PFSK-1 (cell line): ENCODE measurements around the gene CMYA5.

Experiments used
- FOXP2 ChIP-seq: optimal IDR thresholded peaks from 2 replicates; pipeline ENCODE3; 2011; ENCODE audit warnings: borderline replicate concordance, control low read depth, inconsistent platforms; ENCODE audit not compliant: insufficient read depth; ENCODE audit errors: extremely low read length, extremely low read depth
- POLR2AphosphoS5 ChIP-seq: IDR thresholded peaks from 2 replicates; pipeline ENCODE4 v1.6.1; 2012; ENCODE audit warnings: low read depth, mild to moderate bottlenecking, control low read depth, low read length, moderate library complexity
- REST ChIP-seq, 2 experiments: IDR thresholded peaks; 2 replicates each; pipeline versions ENCODE4 v1.6.1 to v1.8.0; 2011 to 2012; ENCODE audit warnings: low read depth in 2 of 2, low read length in 2 of 2, control low read depth in 1 of 2, inconsistent platforms in 1 of 2, mild to moderate bottlenecking in 1 of 2, moderate library complexity in 1 of 2; ENCODE audit not compliant: insufficient read depth in 1 of 2
- SIN3A ChIP-seq: IDR thresholded peaks from 2 replicates; pipeline ENCODE4 v1.6.1; 2012; ENCODE audit warnings: mild to moderate bottlenecking, low read length, moderate library complexity, borderline replicate concordance; ENCODE audit not compliant: insufficient read depth
- TAF1 ChIP-seq: IDR thresholded peaks from 2 replicates; pipeline ENCODE4 v1.6.1; 2012; ENCODE audit warnings: low read length, control low read depth, borderline replicate concordance; ENCODE audit not compliant: insufficient read depth

Gene CMYA5

GRCh38 chr5:79825802-79826201 lies 136.2 kb downstream of the CMYA5 start:
- TF ChIP-seq REST (IDR thresholded peaks at IDR 0.05; ENCODE audit: insufficient read depth in 1 of 2, low read depth in 2 of 2, low read length in 2 of 2) (no peak), SIN3A (no peak), FOXP2 (no peak), TAF1 (no peak), POLR2AphosphoS5 (no peak)

GRCh38 chr5:79827159-79827629 lies 137.6 kb downstream of the CMYA5 start:
- TF ChIP-seq REST (IDR thresholded peaks at IDR 0.05; ENCODE audit: insufficient read depth in 1 of 2, low read depth in 2 of 2, low read length in 2 of 2) = no peak

GRCh38 chr5:79829260-79829659 lies 139.6 kb downstream of the CMYA5 start:
- no peak for TF ChIP-seq REST (IDR thresholded peaks at IDR 0.05; ENCODE audit: insufficient read depth in 1 of 2, low read depth in 2 of 2, low read length in 2 of 2)
- TF ChIP-seq SIN3A = no peak
- no peak for TF ChIP-seq TAF1
- TF ChIP-seq POLR2AphosphoS5 = no peak
- no peak for TF ChIP-seq FOXP2

GRCh38 chr5:79831381-79832309 lies 142.0 kb downstream of the CMYA5 start:
- TF ChIP-seq POLR2AphosphoS5 (no peak), SIN3A (no peak), REST (IDR thresholded peaks at IDR 0.05; ENCODE audit: insufficient read depth in 1 of 2, low read depth in 2 of 2, low read length in 2 of 2) (no peak), TAF1 (no peak), FOXP2 (no peak)

GRCh38 chr5:79832911-79833310 lies 143.3 kb downstream of the CMYA5 start:
- TF ChIP-seq REST (IDR thresholded peaks at IDR 0.05; ENCODE audit: insufficient read depth in 1 of 2, low read depth in 2 of 2, low read length in 2 of 2) (no peak), FOXP2 (no peak), POLR2AphosphoS5 (no peak), SIN3A (no peak), TAF1 (no peak)
